Measurements from ENCODE around the gene FKBP6.

DNA sequence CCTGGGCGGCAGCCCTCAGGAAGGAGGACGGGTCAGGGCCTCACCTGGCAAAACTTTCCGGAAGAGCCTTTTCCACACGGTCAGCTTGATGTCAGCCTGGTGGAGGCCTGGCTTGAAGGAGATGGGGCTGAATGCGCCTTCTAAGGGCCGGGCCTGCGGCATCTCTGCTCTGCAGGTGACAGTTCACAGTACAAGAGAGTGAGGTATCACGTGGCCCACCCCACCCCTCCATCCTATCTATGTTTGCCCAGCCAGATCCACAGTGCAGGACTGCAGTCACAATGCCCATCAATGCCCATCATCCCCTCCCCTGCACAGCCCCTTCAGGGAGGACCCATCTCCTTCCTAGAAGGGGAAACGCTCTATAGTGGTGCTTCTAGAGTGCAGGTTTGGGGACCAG, 11.4 kb upstream of the FKBP6 start:
- TF ChIP-seq POLR2A (IDR thresholded peaks at IDR 0.05), result no peak
- no peak for TF ChIP-seq CTCF (IDR thresholded peaks at IDR 0.05)
